ENCODE data around the gene LRR1.
"Not testable (repeated sequence)": the region's sequence is repeated elsewhere in the genome, so short reads cannot be mapped to it uniquely, and the experiment has no call there.

LRR1 gene

GRCh38 chr14:49622022-49622607, 23.4 kb downstream of the LRR1 start:
- H3K27ac ChIP-seq: peak overlapping the region; percentile 96
- no peak for DNase-seq (ENCODE audit: low read depth, low spot score)

GRCh38 chr14:49623387-49623786, 24.6 kb downstream of the LRR1 start:
- H3K27ac ChIP-seq: peak overlapping the region; percentile 96

GRCh38 chr14:49623941-49624839, 25.4 kb downstream of the LRR1 start:
- H3K27ac ChIP-seq: peak overlapping the region; percentile 96
- peak; percentile 60 for DNase-seq (ENCODE audit: low read depth, low spot score)

More at GRCh38 chr14:49623387-49623786, 24.6 kb downstream of the LRR1 start:
- no peak for DNase-seq (ENCODE audit: low read depth, low spot score)

- DNase-seq (ENCODE audit: low read depth, low spot score): peak; percentile 80
- peak overlapping the region; percentile 95 for H3K27ac ChIP-seq
Observed at GRCh38 chr14:49633640-49634546, 35.2 kb downstream of the LRR1 start.

- peak within 1 kb of the TSS; percentile 95 for H3K27ac ChIP-seq
- DNase-seq (ENCODE audit: low read depth, low spot score): no peak
Observed at GRCh38 chr14:49634547-49635334, 36.0 kb downstream of the LRR1 start, which contains the start of gene DNAAF2. Gene DNAAF2, minus strand, starts transcription at chr14:49635244. Its CDS starts 95 bp downstream, at chr14:49635149.

- DNase-seq (ENCODE audit: low read depth, low spot score): no peak
- H3K27ac ChIP-seq: no peak overlapping the region
Observed at GRCh38 chr14:49636866-49637265, 38.1 kb downstream of the LRR1 start.

GRCh38 chr14:49637534-49638078, 38.9 kb downstream of the LRR1 start:
- DNase-seq (ENCODE audit: low read depth, low spot score): no peak

GRCh38 chr14:49640540-49641417, 42.0 kb downstream of the LRR1 start:
- H3K27ac ChIP-seq: no peak overlapping the region
- no peak for DNase-seq (ENCODE audit: low read depth, low spot score)

More at GRCh38 chr14:49637534-49638078, 38.9 kb downstream of the LRR1 start:
- no peak overlapping the region for H3K27ac ChIP-seq

- DNase-seq (ENCODE audit: low read depth, low spot score): no peak
- H3K27ac ChIP-seq: no peak overlapping the region
Observed at GRCh38 chr14:49641697-49642129, 43.0 kb downstream of the LRR1 start.

- no peak overlapping the region for H3K27ac ChIP-seq
- no peak for DNase-seq (ENCODE audit: low read depth, low spot score)
Observed at GRCh38 chr14:49642163-49642562, 43.4 kb downstream of the LRR1 start.

GRCh38 chr14:49653508-49653907, 54.8 kb downstream of the LRR1 start:
- DNase-seq (ENCODE audit: low read depth, low spot score): no peak
- H3K27ac ChIP-seq: no peak overlapping the region

GRCh38 chr14:49654511-49654910, 55.8 kb downstream of the LRR1 start:
- DNase-seq (ENCODE audit: low read depth, low spot score): no peak
- no peak overlapping the region for H3K27ac ChIP-seq

GRCh38 chr14:49657500-49657899, 58.8 kb downstream of the LRR1 start:
- not testable (repeated sequence) for H3K27ac ChIP-seq; DNase-seq (ENCODE audit: low read depth, low spot score)

GRCh38 chr14:49659526-49660455, 61.1 kb downstream of the LRR1 start:
- peak overlapping the region; percentile 82 for H3K27ac ChIP-seq
- peak; percentile 22 for DNase-seq (ENCODE audit: low read depth, low spot score)
